ENCODE results near the gene EFNA5.

Gene EFNA5

GRCh38 chr5:107393851-107394250 is 276.9 kb downstream of the EFNA5 start:
- H3K9me3 ChIP-seq (ENCODE audit: control insufficient read depth, low read depth, low read length), result no peaks in the 10 kb centered on the region
- no peak overlapping the region for H3K27ac ChIP-seq (ENCODE audit: low read length)
- no peak overlapping the region for H3K9ac ChIP-seq (ENCODE audit: low read length)
- no peaks in the 10 kb centered on the region for H3K27me3 ChIP-seq (ENCODE audit: control insufficient read depth, insufficient read depth, low read length)
- no peaks in the 10 kb centered on the region for H3K36me3 ChIP-seq (ENCODE audit: control insufficient read depth, low read depth, low read length)
- peaks cover 30% of the 10 kb centered on the region for H3K4me1 ChIP-seq (ENCODE audit: control insufficient read depth, low read depth, low read length)
- no peak overlapping the region for H3K4me3 ChIP-seq (ENCODE audit: low read length)

- Histone ChIP-seq H3K36me3 (ENCODE audit: control insufficient read depth, low read depth, low read length) (no peaks in the 10 kb centered on the region), H3K9ac (ENCODE audit: low read length) (no peak overlapping the region), H3K27ac (ENCODE audit: low read length) (no peak overlapping the region), H3K9me3 (ENCODE audit: control insufficient read depth, low read depth, low read length) (no peaks in the 10 kb centered on the region), H3K27me3 (ENCODE audit: control insufficient read depth, insufficient read depth, low read length) (no peaks in the 10 kb centered on the region), H3K4me3 (ENCODE audit: low read length) (no peak overlapping the region), H3K4me1 (ENCODE audit: control insufficient read depth, low read depth, low read length) (peaks cover 43% of the 10 kb centered on the region)
Measured at GRCh38 chr5:107391787-107392186, 278.9 kb downstream of the EFNA5 start.

GRCh38 chr5:107389775-107390148 is 281.0 kb downstream of the EFNA5 start:
- Histone ChIP-seq H3K27ac (ENCODE audit: low read length) (no peak overlapping the region), H3K4me3 (ENCODE audit: low read length) (no peak overlapping the region), H3K4me1 (ENCODE audit: control insufficient read depth, low read depth, low read length) (peaks cover 34% of the 10 kb centered on the region), H3K36me3 (ENCODE audit: control insufficient read depth, low read depth, low read length) (no peaks in the 10 kb centered on the region), H3K27me3 (ENCODE audit: control insufficient read depth, insufficient read depth, low read length) (no peaks in the 10 kb centered on the region), H3K9me3 (ENCODE audit: control insufficient read depth, low read depth, low read length) (no peaks in the 10 kb centered on the region), H3K9ac (ENCODE audit: low read length) (no peak overlapping the region)

DNA sequence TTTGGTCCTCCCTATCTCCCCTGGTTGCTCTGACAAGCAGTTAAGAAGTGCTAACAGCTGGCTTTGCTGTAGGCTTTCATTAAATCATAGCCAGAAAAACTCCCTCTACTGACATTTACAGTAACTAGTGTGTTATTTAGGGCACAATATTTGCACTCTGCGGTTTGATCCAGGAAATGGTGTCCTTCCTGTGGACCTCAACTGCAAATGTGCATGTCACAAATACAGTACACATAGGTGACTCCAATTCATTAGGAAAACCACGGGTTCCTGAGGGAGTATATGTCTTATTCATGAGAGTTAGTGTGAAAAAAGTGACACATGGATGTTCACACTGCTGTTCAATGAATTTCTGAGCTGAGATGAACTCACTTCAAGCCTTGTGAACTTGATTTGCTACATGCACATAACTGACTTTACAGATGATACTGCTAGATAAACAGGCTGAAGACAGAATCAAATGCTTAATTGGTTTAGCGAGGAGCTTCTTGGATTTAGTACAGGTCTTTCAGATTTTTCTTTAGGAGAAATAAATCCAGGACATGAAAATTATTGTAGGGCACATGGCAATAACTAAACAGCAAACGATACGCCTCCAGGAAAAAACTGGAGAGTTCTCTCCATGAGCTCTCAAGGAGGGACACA is 281.5 kb downstream of the EFNA5 start:
- H3K9me3 ChIP-seq (ENCODE audit: control insufficient read depth, low read depth, low read length), result no peaks in the 10 kb centered on the region
- no peak overlapping the region for H3K4me3 ChIP-seq (ENCODE audit: low read length)
- H3K27me3 ChIP-seq (ENCODE audit: control insufficient read depth, insufficient read depth, low read length), result no peaks in the 10 kb centered on the region
- H3K36me3 ChIP-seq (ENCODE audit: control insufficient read depth, low read depth, low read length), result no peaks in the 10 kb centered on the region
- H3K27ac ChIP-seq (ENCODE audit: low read length), result no peak overlapping the region
- no peak overlapping the region for H3K9ac ChIP-seq (ENCODE audit: low read length)
- peaks cover 29% of the 10 kb centered on the region for H3K4me1 ChIP-seq (ENCODE audit: control insufficient read depth, low read depth, low read length)

DNA sequence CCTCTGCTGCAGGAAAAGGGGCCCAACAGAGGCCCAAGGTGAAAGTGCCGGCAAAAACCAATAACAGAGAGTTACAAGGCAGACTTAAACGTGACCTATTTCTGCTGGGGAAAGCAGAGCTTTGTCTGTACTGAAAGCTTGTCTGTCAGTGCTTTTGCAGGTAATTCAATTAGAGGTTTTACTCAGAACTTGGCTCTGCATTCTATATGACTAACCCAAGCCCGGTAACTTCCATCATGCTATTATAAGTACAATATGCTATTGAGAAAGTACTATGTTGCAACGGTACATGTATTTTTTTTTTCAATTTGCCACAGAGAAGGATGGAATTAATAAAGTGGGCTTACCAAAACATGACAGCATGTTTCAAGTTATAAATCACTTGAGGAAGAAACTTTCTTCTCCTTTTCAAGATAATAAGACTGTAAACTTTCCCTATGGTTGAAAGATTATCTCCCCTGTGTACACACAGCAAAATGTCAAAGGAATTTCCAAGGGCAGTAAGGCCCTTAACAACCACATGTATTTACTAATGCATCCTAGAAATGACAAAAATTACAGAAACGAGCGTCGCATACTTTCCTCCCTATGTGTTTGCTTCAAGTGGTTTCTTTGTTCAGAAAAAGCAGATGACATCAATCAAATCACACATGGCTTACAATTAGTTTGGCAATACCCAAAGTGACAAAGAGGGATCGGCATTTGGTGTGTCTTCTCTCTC is 282.4 kb downstream of the EFNA5 start:
- Histone ChIP-seq H3K4me1 (ENCODE audit: control insufficient read depth, low read depth, low read length) (peaks cover 28% of the 10 kb centered on the region), H3K9ac (ENCODE audit: low read length) (no peak overlapping the region), H3K36me3 (ENCODE audit: control insufficient read depth, low read depth, low read length) (no peaks in the 10 kb centered on the region), H3K9me3 (ENCODE audit: control insufficient read depth, low read depth, low read length) (no peaks in the 10 kb centered on the region), H3K27ac (ENCODE audit: low read length) (no peak overlapping the region), H3K4me3 (ENCODE audit: low read length) (no peak overlapping the region), H3K27me3 (ENCODE audit: control insufficient read depth, insufficient read depth, low read length) (no peaks in the 10 kb centered on the region)

DNA sequence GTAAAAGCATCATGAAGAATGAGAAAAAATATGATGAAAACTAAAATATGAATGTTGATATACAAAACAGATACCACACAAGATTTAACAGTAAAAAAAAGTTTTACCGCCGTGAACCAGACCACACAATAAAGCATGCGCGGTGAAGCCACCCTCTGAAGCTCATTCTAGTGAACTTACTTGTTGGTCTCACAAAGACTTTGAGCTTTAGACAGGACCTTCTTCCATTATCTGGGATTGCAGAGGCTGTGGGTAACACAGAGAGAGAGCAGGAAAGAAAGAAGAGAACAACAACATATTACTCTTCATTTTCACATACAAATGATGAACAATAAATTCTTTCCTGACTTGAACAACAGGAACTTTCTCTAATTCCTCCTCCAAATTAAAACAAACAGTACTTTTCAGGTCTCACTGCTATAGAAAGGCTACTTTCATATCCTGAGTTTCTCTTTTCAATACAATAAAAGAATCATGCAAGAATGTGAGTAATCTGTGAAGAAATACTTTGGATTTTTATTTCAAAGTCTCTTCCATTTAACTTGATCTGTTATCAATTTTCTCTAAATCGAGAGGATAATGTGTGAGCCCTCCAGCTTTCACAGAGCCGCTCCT is 283.1 kb downstream of the EFNA5 start:
- H3K4me1 ChIP-seq (ENCODE audit: control insufficient read depth, low read depth, low read length), result peaks cover 28% of the 10 kb centered on the region
- H3K27me3 ChIP-seq (ENCODE audit: control insufficient read depth, insufficient read depth, low read length), result no peaks in the 10 kb centered on the region
- H3K36me3 ChIP-seq (ENCODE audit: control insufficient read depth, low read depth, low read length), result no peaks in the 10 kb centered on the region
- no peak overlapping the region for H3K27ac ChIP-seq (ENCODE audit: low read length)
- no peak overlapping the region for H3K9ac ChIP-seq (ENCODE audit: low read length)
- no peak overlapping the region for H3K4me3 ChIP-seq (ENCODE audit: low read length)
- no peaks in the 10 kb centered on the region for H3K9me3 ChIP-seq (ENCODE audit: control insufficient read depth, low read depth, low read length)

DNA sequence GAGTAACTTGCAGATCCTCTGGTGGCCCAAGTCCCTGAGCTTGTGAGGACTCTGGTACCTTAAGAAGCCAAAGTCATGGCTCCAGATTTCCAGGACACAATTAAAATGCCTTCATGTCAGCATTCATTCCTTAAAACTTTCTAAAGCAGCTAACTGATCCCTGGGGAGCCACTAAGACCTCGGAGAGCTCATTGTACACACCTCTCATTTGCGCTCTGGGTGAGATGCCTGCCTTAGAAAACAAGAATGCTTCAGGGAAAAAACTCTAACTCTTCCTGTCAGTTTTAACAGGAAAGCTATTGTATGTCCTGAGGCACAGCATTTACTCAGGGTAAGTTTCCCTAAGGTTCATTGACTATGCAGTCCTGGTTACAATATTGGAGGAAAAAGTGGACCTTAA is 285.0 kb downstream of the EFNA5 start:
- H3K27me3 ChIP-seq (ENCODE audit: control insufficient read depth, insufficient read depth, low read length), result no peaks in the 10 kb centered on the region
- H3K4me3 ChIP-seq (ENCODE audit: low read length), result no peak overlapping the region
- no peak overlapping the region for H3K9ac ChIP-seq (ENCODE audit: low read length)
- no peak overlapping the region for H3K27ac ChIP-seq (ENCODE audit: low read length)
- H3K36me3 ChIP-seq (ENCODE audit: control insufficient read depth, low read depth, low read length), result no peaks in the 10 kb centered on the region
- H3K9me3 ChIP-seq (ENCODE audit: control insufficient read depth, low read depth, low read length), result no peaks in the 10 kb centered on the region
- peaks cover 28% of the 10 kb centered on the region for H3K4me1 ChIP-seq (ENCODE audit: control insufficient read depth, low read depth, low read length)

DNA sequence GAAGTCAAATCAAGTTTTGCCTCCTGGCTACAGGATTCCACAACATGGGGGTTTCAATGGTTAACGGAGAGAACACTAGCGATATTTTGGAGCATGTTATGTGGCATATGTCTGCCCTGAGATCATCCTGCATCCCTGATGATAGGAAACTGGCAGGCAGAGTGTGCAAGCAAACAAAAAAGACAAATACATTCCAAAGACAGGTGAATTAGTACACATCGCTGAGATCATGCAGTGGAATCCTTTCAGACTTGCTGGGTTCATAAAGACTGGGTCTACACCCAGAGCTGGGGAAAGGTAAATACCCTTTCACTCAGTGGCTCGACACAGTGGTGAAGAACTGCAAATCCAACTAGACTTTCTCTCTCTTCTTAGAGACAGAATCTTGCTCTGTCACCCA is 286.5 kb downstream of the EFNA5 start:
- Histone ChIP-seq H3K4me3 (ENCODE audit: low read length) (no peak overlapping the region), H3K27ac (ENCODE audit: low read length) (no peak overlapping the region), H3K27me3 (ENCODE audit: control insufficient read depth, insufficient read depth, low read length) (no peaks in the 10 kb centered on the region), H3K36me3 (ENCODE audit: control insufficient read depth, low read depth, low read length) (no peaks in the 10 kb centered on the region), H3K4me1 (ENCODE audit: control insufficient read depth, low read depth, low read length) (peaks cover 28% of the 10 kb centered on the region), H3K9me3 (ENCODE audit: control insufficient read depth, low read depth, low read length) (no peaks in the 10 kb centered on the region), H3K9ac (ENCODE audit: low read length) (no peak overlapping the region)

- H3K27me3 ChIP-seq (ENCODE audit: control insufficient read depth, insufficient read depth, low read length), result no peaks in the 10 kb centered on the region
- no peaks in the 10 kb centered on the region for H3K9me3 ChIP-seq (ENCODE audit: control insufficient read depth, low read depth, low read length)
- no peak overlapping the region for H3K27ac ChIP-seq (ENCODE audit: low read length)
- H3K9ac ChIP-seq (ENCODE audit: low read length), result no peak overlapping the region
- H3K4me3 ChIP-seq (ENCODE audit: low read length), result no peak overlapping the region
- H3K4me1 ChIP-seq (ENCODE audit: control insufficient read depth, low read depth, low read length), result peaks cover 21% of the 10 kb centered on the region
- no peaks in the 10 kb centered on the region for H3K36me3 ChIP-seq (ENCODE audit: control insufficient read depth, low read depth, low read length)
Measured at GRCh38 chr5:107383414-107383813, 287.3 kb downstream of the EFNA5 start.

- Histone ChIP-seq H3K9ac (ENCODE audit: low read length) (no peak overlapping the region), H3K36me3 (ENCODE audit: control insufficient read depth, low read depth, low read length) (no peaks in the 10 kb centered on the region), H3K9me3 (ENCODE audit: control insufficient read depth, low read depth, low read length) (no peaks in the 10 kb centered on the region), H3K4me1 (ENCODE audit: control insufficient read depth, low read depth, low read length) (peaks cover 2% of the 10 kb centered on the region), H3K27me3 (ENCODE audit: control insufficient read depth, insufficient read depth, low read length) (no peaks in the 10 kb centered on the region), H3K27ac (ENCODE audit: low read length) (no peak overlapping the region), H3K4me3 (ENCODE audit: low read length) (no peak overlapping the region)
Measured at GRCh38 chr5:107381189-107381856, 289.4 kb downstream of the EFNA5 start.

GRCh38 chr5:107380654-107381053 is 290.1 kb downstream of the EFNA5 start:
- Histone ChIP-seq H3K9me3 (ENCODE audit: control insufficient read depth, low read depth, low read length) (no peaks in the 10 kb centered on the region), H3K4me3 (ENCODE audit: low read length) (no peak overlapping the region), H3K27me3 (ENCODE audit: control insufficient read depth, insufficient read depth, low read length) (no peaks in the 10 kb centered on the region), H3K36me3 (ENCODE audit: control insufficient read depth, low read depth, low read length) (no peaks in the 10 kb centered on the region), H3K9ac (ENCODE audit: low read length) (no peak overlapping the region), H3K4me1 (ENCODE audit: control insufficient read depth, low read depth, low read length) (no peaks in the 10 kb centered on the region), H3K27ac (ENCODE audit: low read length) (no peak overlapping the region)
